HG03520 (cell line): Measurements from ENCODE around the gene EPGN.
"Not testable (repeated sequence)": the region's sequence is repeated elsewhere in the genome, so short reads cannot be mapped to it uniquely, and the experiment has no call there.

Experiments
- ATAC-seq: cut with Tn5 transposase; IDR thresholded peaks from one replicate; pipeline ENCODE4 v1.9.1; 2021; ENCODE audit warnings: mild to moderate bottlenecking, moderate library complexity; ENCODE audit not compliant: unreplicated experiment

EPGN gene

DNA sequence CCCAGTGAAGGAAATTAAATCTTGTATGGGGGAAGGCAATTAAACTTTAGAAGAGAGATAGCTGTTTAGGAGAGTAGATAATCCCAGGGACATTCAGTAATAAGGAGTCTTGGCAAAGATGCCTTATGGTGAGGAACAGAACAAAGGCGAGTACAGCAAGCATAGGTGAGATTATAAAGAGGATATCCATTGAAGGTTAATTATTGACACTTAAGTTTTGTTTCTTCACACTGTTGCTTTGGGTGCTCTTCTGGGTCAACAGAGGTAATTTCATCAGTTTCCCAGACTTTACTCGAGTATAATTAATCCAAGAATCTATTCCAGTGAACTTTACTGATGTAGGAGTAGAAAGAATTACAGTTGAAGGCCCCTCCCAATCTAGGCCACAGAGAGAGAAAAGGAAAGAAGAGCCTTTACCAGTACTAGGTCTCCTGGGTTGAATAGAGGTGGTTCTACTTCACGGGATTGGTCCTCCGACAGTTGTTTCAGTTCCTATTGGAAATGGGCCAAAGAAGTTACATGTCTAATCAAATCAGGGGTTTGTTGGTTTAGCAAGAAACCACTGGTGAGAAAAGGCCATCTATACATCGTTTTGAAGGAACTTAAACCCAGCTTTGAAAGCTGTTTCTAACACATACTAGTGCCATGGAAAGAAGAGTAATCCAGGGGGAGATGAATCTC is 27.2 kb downstream of the EPGN start:
- ATAC-seq, result peak; percentile 57

GRCh38 chr4:74338792-74339333 is 30.6 kb downstream of the EPGN start:
- no peak for ATAC-seq

GRCh38 chr4:74339501-74339900 is 31.2 kb downstream of the EPGN start:
- ATAC-seq, result peak; percentile 52

GRCh38 chr4:74340421-74340820 is 32.2 kb downstream of the EPGN start:
- ATAC-seq, result not testable (repeated sequence)

- ATAC-seq, result no peak
Measured at GRCh38 chr4:74344031-74344430, 35.8 kb downstream of the EPGN start.

- no peak for ATAC-seq
Measured at GRCh38 chr4:74353858-74354257, 45.6 kb downstream of the EPGN start.

- no peak for ATAC-seq
Measured at GRCh38 chr4:74357965-74358364, 49.7 kb downstream of the EPGN start.

DNA sequence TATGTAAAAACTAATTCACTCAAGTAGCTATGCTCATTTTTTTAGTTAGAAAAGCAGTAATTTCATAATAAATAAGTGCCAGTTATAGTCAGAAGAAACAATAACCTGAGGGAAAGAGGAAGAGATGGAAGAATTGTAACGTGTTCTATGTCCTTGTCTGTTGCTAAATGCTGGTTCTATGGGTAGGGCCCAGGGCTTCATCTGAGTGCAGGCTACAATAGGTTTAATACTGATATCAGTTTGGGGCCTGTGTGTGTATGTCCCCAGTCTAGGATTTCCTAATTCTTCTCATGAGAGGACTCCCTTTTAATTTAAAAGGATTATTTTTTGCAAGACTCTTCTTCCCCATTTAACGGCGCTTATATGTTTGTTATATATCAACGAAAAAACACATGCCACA is 53.4 kb downstream of the EPGN start:
- no peak for ATAC-seq

- no peak for ATAC-seq
Measured at GRCh38 chr4:74362347-74362746, 54.1 kb downstream of the EPGN start.

GRCh38 chr4:74364256-74364651 is 56.0 kb downstream of the EPGN start:
- no peak for ATAC-seq

- peak; percentile 48 for ATAC-seq
Measured at GRCh38 chr4:74364652-74365491, 56.6 kb downstream of the EPGN start, which contains the start of gene EREG. TSS of gene EREG (plus strand) at chr4:74365145. CDS start at chr4:74365309, 164 bp downstream.

DNA sequence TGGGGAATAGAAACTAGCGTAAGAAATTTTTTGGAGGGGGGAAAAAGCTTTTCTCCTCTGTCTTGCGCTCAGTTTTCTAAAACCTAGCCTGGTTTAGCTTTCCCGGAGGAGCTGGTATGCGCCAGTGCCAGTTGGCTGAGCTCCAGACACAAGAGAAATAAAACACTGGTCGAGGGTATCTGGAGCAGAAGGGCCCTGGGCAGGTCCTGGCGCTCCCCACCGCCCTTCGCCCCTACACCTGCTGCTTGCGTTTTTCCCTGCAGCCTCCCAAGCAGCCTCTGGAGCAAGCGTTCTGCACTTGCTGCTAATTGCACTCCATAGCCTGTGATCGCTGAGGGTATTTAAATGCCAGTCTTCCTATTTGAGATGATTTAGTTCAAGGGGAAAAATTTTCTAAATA is 57.5 kb downstream of the EPGN start:
- no peak for ATAC-seq
